GM12864 (cell line): ENCODE results near the gene DUSP22.
"Not testable (repeated sequence)": the region's sequence is repeated elsewhere in the genome, so short reads cannot be mapped to it uniquely, and the experiment has no call there.

ENCODE experiments used
- DNase-seq: peaks from one replicate; pipeline ENCODE4 v3.0.0-alpha.2; 2011; ENCODE audit warnings: low read depth
- H3K4me3 ChIP-seq: 2 replicates; pipeline ENCODE4 v1.5.1; 2011; ENCODE audit warnings: mild to moderate bottlenecking, low read depth, low read length, control low read depth
- TF ChIP-seq, protein P1 (sequence below): IDR thresholded peaks from 2 replicates; pipeline ENCODE4 v1.5.1; 2011; ENCODE audit warnings: low read depth, mild to moderate bottlenecking, moderate library complexity, low read length, control low read depth, inconsistent platforms; ENCODE audit errors: missing control alignments

The DUSP22 gene

DNA sequence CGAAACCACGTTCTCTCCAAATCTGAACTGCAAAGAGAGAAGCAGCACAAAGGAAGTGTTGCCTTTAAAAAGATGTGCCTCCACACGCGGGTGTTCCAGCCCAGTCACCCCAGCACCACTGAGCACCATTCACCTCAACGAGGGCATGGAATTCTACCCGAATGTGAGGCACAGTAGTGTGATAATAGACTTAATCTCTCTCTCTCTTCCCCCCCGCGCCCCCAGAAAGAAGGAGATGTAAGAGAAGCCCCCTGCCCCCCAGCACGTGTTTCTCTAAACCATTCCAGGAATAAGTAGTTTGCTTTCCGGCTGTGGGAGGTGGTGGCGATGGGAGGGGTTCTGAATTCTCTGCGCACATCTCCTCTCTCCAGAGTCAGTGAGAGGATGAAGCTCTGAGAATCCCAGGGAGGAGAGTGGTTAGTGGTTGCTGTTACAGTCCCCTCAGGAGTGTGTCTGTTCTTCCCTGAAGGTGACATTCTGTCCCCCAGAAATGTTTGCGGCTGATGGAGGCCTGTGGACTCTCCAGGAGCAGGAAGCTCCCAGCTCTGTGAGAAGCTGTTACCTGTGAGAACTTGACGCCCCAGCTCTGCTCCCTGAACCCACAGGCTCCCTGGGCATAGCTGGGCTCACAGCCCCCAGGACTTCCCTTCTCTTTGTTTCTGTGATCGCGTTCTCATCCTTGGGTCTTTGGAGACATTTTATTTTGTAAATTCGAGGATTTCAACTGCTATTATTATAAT is 75.8 kb downstream of the DUSP22 start:
- TF ChIP-seq, protein P1, sequence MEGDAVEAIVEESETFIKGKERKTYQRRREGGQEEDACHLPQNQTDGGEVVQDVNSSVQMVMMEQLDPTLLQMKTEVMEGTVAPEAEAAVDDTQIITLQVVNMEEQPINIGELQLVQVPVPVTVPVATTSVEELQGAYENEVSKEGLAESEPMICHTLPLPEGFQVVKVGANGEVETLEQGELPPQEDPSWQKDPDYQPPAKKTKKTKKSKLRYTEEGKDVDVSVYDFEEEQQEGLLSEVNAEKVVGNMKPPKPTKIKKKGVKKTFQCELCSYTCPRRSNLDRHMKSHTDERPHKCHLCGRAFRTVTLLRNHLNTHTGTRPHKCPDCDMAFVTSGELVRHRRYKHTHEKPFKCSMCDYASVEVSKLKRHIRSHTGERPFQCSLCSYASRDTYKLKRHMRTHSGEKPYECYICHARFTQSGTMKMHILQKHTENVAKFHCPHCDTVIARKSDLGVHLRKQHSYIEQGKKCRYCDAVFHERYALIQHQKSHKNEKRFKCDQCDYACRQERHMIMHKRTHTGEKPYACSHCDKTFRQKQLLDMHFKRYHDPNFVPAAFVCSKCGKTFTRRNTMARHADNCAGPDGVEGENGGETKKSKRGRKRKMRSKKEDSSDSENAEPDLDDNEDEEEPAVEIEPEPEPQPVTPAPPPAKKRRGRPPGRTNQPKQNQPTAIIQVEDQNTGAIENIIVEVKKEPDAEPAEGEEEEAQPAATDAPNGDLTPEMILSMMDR, result no peak
- DNase-seq, result no peak
- H3K4me3 ChIP-seq, result no peak overlapping the region

DNA sequence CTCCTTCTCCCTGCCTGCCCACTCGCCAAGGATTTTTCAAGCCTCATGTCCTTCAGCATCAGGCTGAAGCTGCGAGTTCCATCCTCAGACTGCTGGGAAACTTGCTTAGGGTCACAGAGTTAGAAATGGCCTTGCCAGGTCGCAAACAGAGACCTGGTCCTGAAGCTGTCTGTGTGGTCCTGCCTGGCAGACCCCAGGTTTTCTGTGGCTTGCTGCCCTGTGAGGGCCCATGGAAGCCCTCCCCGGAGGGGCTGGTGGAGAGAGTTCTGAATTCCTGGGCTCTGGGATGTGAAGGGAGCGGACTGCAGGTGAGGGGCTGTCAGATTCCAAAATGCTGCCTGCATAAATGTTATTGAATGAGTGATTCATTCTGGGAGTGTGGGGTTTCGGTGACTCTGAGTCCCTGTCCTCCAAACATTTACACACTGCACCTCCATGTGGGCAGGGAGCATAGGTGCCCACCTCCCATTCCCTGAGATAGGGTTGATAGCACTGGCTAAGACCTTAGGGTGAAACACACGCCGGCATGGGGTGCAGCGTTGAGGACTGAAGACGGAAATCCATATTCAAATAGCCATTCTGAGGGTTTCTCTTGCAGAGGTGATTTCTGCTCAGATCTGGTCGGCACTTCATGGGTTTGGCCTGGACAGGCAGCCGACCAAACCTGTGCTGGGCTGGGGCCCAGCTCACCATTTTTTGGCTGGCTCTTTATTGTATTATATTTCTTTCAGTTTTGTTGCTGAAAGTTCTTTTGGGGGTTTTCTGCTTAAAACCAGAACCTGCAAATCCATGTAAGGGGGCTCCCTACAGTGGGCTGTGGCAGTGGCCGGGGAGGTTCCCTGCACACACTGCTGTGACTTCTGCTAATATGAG is 77.5 kb downstream of the DUSP22 start:
- TF ChIP-seq, protein P1, result no peak
- no peak for DNase-seq
- no peak overlapping the region for H3K4me3 ChIP-seq

DNA sequence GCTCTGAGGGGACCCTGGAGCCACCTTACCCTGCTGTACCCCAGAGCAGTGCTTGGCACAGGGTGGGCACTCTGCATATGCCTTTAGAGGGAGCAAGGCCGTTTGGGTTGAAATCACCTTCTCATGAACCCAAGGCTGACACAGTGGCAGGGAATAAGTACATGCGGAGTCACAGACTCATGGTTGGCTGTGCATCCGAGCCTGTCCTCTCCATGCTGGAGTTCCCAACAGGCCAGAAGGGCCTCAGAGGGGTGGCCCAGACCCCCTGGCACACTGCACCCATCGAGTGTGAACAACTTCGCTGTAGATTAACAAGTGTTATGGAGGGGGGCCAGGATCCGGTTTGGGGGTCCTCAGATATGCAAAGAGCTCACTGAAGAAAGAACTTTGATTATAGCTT is 78.3 kb downstream of the DUSP22 start:
- no peak overlapping the region for H3K4me3 ChIP-seq
- DNase-seq, result no peak
- TF ChIP-seq, protein P1, result no peak

DNA sequence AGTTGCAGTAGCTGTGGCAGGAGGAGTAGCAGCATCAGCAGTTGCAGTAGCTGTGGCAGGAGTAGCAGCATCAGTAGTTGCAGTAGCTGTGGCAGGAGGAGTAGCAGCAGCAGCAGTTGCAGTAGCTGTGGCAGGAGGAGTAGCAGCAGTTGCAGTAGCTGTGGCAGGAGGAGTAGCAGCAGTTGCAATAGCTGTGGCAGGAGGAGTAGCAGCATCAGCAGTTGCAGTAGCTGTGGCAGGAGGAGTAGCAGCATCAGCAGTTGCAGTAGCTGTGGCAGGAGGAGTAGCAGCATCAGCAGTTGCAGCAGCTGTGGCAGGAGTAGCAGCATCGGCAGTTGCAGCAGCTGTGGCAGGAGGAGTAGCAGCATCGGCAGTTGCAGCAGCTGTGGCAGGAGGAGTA is 79.6 kb downstream of the DUSP22 start:
- DNase-seq, H3K4me3 ChIP-seq: not testable (repeated sequence)

DNA sequence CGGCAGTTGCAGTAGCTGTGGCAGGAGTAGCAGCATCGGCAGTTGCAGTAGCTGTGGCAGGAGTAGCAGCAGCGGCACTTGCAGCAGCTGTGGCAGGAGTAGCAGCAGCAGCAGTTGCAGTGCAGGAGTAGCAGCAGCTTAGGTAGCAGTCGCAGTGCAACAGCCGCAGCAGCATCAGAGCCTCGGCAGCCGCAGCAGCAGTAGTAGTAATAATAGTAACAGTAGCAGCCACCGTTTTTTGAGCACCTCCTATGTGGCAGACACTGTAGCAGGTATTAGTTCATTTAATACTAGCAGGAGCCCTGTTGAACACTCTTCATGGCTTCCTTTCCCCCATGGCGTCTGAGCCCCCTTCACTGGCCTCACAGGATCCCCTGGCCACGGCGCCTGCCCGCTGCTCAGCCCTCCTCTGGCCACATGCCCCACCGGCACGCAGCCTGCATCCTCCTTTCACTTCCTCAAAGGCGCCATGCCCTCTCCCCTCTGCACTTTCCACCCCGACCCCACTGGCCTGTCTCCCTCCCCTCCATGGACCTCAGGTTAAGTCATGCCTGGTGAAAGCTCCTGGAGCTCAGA is 80.1 kb downstream of the DUSP22 start:
- H3K4me3 ChIP-seq, result no peak overlapping the region; the same call in 1 of the 2 replicates
- no peak for DNase-seq
- TF ChIP-seq, protein P1, result no peak

DNA sequence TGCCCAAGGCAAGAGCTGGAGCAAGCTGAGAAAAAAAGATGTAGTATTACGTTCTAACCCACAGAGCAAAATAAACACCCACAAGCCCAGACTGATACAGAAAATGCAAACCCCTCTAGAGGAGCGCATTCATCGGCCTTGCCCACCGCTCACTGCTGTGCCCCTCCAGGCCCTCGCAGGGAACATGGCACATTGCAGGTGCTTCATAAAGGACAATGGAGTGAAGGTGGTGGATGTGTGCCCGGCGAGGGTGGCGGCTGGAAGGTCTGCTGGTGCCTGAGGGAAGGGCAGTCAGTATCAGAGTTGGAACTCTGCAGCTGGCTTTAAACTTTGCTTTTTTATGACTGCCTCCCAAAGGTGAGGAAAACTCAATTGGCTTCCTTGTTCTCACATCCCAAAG is 80.7 kb downstream of the DUSP22 start:
- no peak for DNase-seq
- TF ChIP-seq, protein P1, result no peak
- H3K4me3 ChIP-seq, result no peak overlapping the region
